HG03060 (cell line): Measurements from ENCODE around the gene INTS7.
"Not testable (repeated sequence)": the region's sequence is repeated elsewhere in the genome, so short reads cannot be mapped to it uniquely, and the experiment has no call there.

ENCODE experiments used
- ATAC-seq: cut with Tn5 transposase; IDR thresholded peaks from one replicate; pipeline ENCODE4 v1.9.1; 2021; ENCODE audit warnings: low read depth, moderate number of reproducible peaks; ENCODE audit not compliant: unreplicated experiment

INTS7 gene

GRCh38 chr1:211937422-211937821 lies 97.9 kb downstream of the INTS7 start:
- not testable (repeated sequence) for ATAC-seq

- ATAC-seq: peak; percentile 58
These were observed 99.8 kb downstream of the INTS7 start for GRCh38 chr1:211935448-211935970.

GRCh38 chr1:211933946-211934714 lies 101.2 kb downstream of the INTS7 start:
- ATAC-seq: no peak

- no peak for ATAC-seq
These were observed 102.5 kb downstream of the INTS7 start for GRCh38 chr1:211932933-211933254.

GRCh38 chr1:211932231-211932932 lies 103.0 kb downstream of the INTS7 start:
- no peak for ATAC-seq

- no peak for ATAC-seq
These were observed 105.7 kb downstream of the INTS7 start for GRCh38 chr1:211929683-211930082.

GRCh38 chr1:211928993-211929637 lies 106.2 kb downstream of the INTS7 start:
- ATAC-seq: no peak

GRCh38 chr1:211928290-211928801 lies 107.0 kb downstream of the INTS7 start:
- ATAC-seq: no peak

GRCh38 chr1:211925016-211925415 lies 110.3 kb downstream of the INTS7 start:
- no peak for ATAC-seq

GRCh38 chr1:211924256-211924655 lies 111.1 kb downstream of the INTS7 start:
- no peak for ATAC-seq

GRCh38 chr1:211923095-211923494 lies 112.3 kb downstream of the INTS7 start:
- ATAC-seq: no peak

- no peak for ATAC-seq
These were observed 113.7 kb downstream of the INTS7 start for GRCh38 chr1:211921579-211922095.

GRCh38 chr1:211920602-211921226 lies 114.6 kb downstream of the INTS7 start:
- ATAC-seq: no peak

- ATAC-seq: no peak
These were observed 115.2 kb downstream of the INTS7 start for GRCh38 chr1:211920141-211920572.

GRCh38 chr1:211918843-211919414 lies 116.4 kb downstream of the INTS7 start:
- no peak for ATAC-seq

- ATAC-seq: not testable (repeated sequence)
These were observed 118.9 kb downstream of the INTS7 start for GRCh38 chr1:211916458-211916857.

GRCh38 chr1:211915924-211916323 lies 119.4 kb downstream of the INTS7 start:
- no peak for ATAC-seq

- ATAC-seq: no peak
These were observed 122.4 kb downstream of the INTS7 start for GRCh38 chr1:211912844-211913432.

- ATAC-seq: no peak
These were observed 123.3 kb downstream of the INTS7 start for GRCh38 chr1:211912038-211912437.
